Measurements from ENCODE around the gene EPHB2.

Gene EPHB2

GRCh38 chr1:22804969-22805671 is 94.5 kb downstream of the EPHB2 start:
- DNase-seq, result no peak

DNA sequence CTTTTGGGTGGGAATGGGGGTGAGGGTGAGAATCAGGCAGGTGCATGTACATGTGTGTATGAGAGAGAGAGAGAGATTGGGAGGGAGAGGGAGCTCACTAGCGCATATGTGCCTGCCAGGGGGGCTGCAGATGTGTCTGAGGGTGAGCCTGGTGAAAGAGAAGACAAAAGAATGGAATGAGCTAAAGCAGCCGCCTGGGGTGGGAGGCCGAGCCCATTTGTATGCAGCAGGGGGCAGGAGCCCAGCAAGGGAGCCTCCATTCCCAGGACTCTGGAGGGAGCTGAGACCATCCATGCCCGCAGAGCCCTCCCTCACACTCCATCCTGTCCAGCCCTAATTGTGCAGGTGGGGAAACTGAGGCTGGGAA is 95.0 kb downstream of the EPHB2 start:
- DNase-seq, result no peak

DNA sequence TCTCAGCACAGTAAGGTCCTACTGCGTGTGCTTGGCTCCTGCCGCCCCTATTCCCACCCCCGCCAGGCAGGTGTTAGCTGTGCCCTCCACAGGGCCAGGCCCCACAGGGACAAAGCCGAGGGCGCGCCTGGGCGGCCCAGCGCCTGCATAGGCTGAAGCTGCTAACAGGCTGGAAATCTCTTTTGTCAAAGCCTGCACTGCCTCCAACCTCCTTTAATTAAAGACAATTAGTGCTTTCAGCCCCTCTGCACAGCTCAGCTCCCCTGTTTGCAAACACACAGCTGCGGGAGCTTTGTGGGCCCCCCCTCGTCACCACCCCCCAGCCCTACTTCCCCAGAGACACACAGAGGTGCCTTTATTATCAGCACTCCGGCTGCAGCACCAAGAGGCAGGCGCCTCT is 95.9 kb downstream of the EPHB2 start:
- no peak for DNase-seq

GRCh38 chr1:22807340-22807739 is 96.7 kb downstream of the EPHB2 start:
- no peak for DNase-seq

DNA sequence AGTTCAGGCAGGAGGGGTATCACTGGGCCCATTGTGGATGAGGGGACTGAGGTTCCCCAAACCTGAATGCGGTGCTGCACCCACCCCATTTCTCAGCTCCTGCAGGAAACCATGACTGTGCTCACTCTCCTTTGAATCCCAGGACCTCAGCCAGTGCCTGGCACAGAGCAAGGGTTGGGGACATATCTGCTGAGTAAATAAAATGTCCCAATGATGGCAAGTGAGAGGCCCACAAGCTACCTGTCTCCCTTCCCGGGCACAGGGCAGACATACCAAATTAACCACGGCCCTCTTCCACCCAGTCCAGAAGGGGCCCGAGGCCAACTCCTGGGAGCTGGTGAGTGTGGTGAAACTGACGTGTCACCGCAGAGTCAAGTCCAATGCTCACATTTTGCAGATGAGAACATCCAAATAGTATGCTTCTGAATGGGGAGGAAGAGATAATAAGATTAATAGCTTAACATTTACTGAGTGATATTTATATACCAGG is 97.6 kb downstream of the EPHB2 start:
- no peak for DNase-seq

DNA sequence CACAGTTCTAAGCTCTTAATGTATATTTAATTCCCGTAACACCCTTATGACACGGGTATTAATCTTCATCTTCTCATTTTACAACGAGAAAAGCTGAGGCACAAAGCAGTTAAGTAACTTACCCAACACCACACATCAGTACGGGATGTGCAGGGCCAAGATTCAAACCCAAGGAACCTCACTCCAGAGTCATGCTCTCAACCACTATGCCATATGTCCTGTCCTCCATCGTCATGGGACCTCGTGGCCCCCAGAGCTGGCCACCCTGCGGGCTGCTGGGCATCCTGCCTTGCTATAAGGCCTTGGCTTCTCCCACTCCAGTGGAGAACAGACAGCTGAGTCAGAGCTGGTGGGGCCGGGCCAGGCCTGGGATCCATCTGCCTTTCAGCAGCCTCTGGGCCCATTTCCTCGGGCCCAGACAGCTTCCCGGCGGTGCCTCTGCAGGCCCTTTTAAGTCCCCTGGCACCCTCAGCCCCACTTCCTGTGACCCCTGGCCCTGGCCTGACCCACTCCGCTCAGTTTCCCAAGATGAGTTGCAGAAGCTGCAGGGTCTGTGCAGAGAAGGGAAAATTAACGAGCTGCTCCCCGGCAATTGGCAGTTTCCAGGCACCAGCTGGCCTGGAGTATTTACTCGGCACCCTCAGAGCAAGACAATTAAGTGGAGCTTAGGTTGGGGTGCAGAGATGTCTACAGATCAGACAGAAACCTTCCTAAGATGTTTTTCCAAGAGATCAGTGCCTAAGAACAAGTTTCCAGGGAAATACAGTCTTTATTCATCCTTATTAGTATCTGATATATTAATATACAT is 98.2 kb downstream of the EPHB2 start:
- no peak for DNase-seq

- no peak for DNase-seq
Observed at GRCh38 chr1:22809783-22810182, 99.1 kb downstream of the EPHB2 start.

DNA sequence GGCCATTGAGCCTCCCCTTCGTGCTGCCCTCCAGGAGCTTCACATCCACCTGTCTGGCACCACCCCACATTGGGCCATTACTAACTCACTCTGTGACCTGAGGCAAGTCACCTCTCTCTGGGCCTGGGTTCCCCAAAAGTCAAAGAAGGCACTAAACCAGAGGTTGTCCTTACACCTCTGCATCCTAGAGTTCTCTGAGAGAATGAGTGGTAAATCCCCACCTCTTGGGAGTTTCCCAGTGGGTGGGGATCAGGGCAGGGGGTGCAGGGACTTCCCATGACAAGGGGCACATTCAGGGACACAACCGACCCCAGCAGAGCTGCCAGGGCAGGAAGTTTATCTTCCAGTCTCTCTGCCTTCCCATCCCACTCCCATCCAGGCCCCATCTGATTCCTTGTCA is 99.7 kb downstream of the EPHB2 start:
- DNase-seq, result no peak

DNA sequence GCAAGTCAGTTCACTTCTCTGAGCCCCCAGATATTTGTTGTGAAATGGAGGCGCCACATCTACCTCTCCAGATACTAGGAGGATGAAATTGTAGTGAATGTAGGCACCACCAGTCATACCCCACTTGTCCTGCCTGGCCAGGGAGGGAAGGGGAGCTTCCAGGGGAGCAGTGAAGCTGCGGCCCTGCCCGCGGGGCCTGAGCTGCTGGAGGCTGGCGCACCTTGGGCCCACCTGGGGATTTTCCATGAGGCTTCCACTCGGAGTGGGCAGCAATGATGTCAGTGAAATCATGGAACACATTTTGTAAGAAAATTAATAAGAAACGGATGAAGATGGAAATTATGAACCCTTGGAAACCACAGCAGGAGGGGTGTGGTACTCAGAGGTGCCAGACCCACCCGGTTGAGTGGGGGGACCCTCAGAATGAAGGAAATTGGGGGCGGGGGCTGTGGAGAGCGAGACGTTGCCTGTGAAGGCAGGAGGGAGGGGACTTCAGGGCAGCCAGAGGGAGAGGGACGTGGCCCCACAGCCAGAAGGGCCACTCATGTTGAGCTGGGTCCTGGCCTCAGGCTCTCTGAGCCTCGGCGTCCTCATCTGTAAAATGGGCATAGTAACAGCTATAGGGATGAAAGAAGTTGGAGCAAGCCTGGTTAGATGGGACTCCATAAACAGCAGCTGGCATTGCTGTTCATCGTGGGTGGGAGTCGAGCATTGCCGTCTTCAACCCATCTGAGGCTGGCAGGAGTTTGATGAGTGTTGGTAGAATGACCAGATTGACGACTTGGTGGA is 101.6 kb downstream of the EPHB2 start:
- DNase-seq, result no peak

- no peak for DNase-seq
Observed at GRCh38 chr1:22812993-22813790, 102.6 kb downstream of the EPHB2 start.

DNA sequence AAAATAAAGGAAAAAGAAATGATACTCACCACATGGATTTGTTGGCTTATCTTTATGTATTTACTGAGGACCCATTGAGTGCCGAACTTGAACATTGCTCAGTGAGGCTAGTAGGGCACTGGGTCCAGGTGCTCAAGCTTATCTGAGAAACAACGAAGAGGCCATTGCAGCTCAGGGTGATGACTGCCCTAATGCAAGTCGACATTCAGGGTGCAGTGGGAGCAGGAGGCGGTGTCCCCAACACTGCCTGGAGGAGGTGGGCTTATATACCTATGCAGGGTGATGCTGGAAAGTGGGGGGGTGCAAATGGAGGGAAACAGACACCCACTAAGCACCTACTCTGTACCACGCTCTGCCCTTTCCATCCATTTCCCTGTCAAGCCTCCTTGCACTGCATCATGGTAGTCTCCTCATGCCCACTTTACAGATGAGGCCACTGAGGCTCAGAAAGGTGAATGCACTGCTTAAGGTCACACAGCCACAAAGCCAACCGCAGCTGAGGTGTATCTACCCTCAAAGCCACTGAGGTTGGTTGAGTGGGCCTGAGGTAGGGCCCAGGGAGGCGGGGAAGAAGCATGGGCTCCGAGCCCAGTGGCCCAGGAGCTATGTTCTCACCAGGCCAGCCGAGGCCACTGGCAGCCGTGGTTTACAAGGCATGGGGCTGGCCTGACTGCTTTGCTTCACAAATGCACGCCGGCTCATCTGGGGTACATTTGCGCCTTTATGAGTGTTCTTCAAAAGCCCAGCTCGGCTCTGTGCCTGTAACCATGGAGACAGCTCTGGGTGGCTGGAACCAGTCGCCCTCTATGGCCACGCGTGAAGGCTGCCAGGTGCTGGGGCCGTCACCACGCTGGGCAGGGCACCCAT is 103.8 kb downstream of the EPHB2 start:
- DNase-seq, result no peak

DNA sequence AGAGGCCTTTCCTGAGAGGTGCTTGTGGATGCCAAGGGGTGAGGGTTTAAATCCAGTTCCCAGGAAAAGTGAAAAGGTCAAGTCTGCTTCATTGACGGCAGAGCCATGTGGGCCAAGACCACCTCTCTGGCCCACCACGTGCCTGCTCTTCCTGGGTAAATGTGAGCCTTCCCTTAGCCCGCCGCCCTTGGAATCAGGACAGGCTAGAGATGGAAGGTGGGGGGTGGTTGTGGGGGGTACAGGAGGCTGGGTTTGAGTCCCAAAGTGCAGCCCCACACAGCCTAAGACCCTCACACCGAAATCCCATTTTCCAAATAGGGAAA is 104.4 kb downstream of the EPHB2 start:
- no peak for DNase-seq

DNA sequence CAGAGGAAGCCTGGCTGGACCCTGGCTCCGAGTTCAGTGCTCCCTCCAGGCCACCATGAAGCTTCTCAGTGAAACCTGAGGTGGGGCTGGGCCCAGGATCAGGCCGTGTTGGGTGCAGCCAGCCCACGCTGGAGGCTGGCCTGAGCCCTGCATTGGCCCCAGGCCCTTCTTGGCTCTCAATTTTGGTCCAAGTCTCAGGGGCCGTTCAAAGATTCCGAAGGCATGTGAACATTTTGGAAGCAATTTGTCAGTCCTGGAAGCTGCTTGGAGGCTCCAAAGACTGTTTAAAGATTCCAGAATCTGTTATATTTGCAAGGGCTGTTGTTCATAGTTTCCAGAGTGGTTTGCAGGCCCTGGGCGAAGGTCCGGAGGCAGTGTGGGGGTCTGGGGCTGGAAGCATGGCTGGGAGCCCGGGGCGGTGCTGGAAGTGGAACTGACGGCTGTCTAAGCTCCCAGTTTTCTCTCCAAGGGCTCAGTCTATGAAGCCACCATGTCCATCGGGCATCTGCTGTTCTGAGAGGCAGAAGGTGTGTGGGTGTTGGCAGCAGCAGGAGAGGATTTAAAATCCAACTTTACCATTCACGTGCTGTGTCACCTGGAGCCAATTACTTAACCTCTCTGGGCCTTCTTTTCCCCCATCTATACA is 104.9 kb downstream of the EPHB2 start:
- no peak for DNase-seq

DNA sequence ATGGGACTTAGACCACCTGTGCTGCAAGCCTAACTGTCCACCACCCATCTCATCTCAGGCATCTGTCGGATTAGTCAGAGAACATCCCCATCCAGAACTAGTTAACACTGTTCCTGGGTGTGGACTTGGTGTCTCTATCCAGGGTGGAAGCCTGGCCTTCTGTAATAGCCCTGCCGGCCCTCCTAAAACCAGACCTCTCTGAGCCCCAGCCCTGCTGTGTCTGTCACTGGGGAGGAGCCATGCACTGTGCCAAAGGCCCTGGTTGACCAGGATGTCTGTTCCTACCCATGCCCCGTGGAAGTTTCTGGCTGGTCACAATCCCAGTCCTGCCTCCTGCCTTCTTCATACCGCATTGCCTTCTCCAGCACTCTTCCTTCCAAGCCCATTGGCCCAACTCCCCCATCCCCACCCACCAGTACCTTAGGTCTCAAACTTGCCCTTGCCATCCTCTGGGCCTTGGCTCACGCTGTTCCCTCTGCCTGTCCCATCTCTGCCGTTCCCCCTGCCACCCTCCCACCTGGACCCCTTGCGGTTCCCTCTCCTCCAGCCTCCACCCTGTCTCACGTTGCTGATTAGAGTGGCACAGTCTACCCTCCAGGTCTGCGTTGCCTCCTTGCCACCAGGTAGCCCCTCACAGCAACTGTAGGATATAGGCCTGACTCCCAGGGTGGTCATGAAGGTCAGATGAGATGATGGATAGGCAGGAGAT is 105.6 kb downstream of the EPHB2 start:
- DNase-seq, result no peak

- no peak for DNase-seq
Observed at GRCh38 chr1:22816803-22817202, 106.2 kb downstream of the EPHB2 start.

- DNase-seq, result no peak
Observed at GRCh38 chr1:22817462-22817861, 106.8 kb downstream of the EPHB2 start.

DNA sequence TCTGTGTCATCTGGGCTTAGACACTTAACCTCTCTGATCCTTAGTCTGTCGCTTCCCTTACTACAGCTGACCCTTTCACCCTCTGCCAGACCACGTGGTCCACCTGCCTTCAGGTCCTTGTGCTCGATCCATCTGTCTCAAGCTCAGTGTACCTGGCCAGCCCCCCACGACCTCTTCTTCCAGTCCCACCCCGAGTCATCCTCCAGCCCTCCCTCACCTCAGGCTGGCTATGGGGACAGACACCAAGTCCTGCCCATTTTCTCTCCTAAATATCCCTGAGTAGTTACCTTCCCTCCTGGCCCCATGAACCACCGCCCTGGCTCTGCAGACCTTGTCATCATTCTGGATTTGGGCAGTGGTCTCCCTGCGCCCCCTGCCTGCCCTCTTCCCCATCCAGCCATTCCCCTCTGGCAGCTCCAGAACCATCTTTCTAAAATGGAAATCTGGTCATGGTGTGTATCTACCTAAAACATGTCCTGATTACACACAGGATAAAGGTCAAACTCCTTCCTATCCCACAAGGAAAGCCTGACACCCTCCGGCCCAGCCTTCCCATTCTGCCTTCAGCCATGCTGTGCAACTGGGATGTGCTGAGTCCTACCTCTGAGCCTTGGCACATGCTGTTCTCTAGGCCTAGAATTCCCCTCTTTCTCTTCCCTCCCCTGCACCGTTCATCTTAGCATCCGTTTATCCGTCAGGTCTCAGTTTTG is 107.6 kb downstream of the EPHB2 start:
- no peak for DNase-seq

- no peak for DNase-seq
Observed at GRCh38 chr1:22819361-22819760, 108.7 kb downstream of the EPHB2 start.

- DNase-seq, result no peak
Observed at GRCh38 chr1:22821027-22821426, 110.4 kb downstream of the EPHB2 start.

- DNase-seq, result no peak
Observed at GRCh38 chr1:22822371-22822770, 111.7 kb downstream of the EPHB2 start.

Data from CD4-positive, alpha-beta T cell treated with Interleukin-12 subunit alpha and Interleukin-12 subunit beta, for 1 hour (primary cell).